Stimulated activated CD8-positive, alpha-beta memory T cell treated with anti-CD3 and anti-CD28 coated beads, Interleukin-2, amount 100 ng/mL, for 1 hour (primary cell): ENCODE measurements around the gene NAA10.
A peak's percentile ranks its signal among the peaks of the same experiment; 100 is the strongest.

ENCODE experiments used
- DNase-seq, 2 donors: peaks; one replicate each; pipeline ENCODE4 v3.0.0-alpha.2; 2020; ENCODE audit warnings: low read depth in 2 of 2

The NAA10 gene

GRCh38 chrX:153948002-153948466 lies 13.2 kb upstream of the NAA10 start:
- DNase-seq, result no peak

GRCh38 chrX:153947009-153947769 lies 12.4 kb upstream of the NAA10 start:
- peak; percentile 50 to 61 for DNase-seq

- DNase-seq, result no peak
Measured at GRCh38 chrX:153945956-153946943, 11.4 kb upstream of the NAA10 start.

- no peak for DNase-seq
Measured at GRCh38 chrX:153944800-153945150, 9.9 kb upstream of the NAA10 start.

- no peak for DNase-seq
Measured at GRCh38 chrX:153944140-153944799, 9.4 kb upstream of the NAA10 start, which contains the start of gene RENBP. TSS of gene RENBP (minus strand) at chrX:153944643. CDS start at chrX:153944610, 33 bp downstream.

- DNase-seq, result no peak
Measured at GRCh38 chrX:153941336-153942252, 6.8 kb upstream of the NAA10 start.

GRCh38 chrX:153939573-153939972 lies 4.7 kb upstream of the NAA10 start:
- no peak for DNase-seq

- no peak for DNase-seq
Measured at GRCh38 chrX:153938226-153938786, 3.5 kb upstream of the NAA10 start.

GRCh38 chrX:153937056-153937455 lies 2.2 kb upstream of the NAA10 start:
- DNase-seq, result no peak

GRCh38 chrX:153935326-153935851 lies 552 bp upstream of the NAA10 start:
- no peak for DNase-seq

GRCh38 chrX:153934148-153934761 lies 582 bp downstream of the NAA10 start:
- no peak for DNase-seq

- no peak for DNase-seq
Measured at GRCh38 chrX:153933748-153934147, 1.1 kb downstream of the NAA10 start.

- no peak for DNase-seq
Measured at GRCh38 chrX:153932220-153932915, 2.5 kb downstream of the NAA10 start.

GRCh38 chrX:153931748-153932147 lies 3.1 kb downstream of the NAA10 start:
- DNase-seq, result no peak

- DNase-seq, result no peak
Measured at GRCh38 chrX:153931151-153931550, 3.7 kb downstream of the NAA10 start.

- DNase-seq, result no peak
Measured at GRCh38 chrX:153930011-153930910, 4.6 kb downstream of the NAA10 start.

- no peak for DNase-seq
Measured at GRCh38 chrX:153929576-153929975, 5.3 kb downstream of the NAA10 start.

- no peak for DNase-seq
Measured at GRCh38 chrX:153928846-153929245, 6.0 kb downstream of the NAA10 start.
